Activated T-helper 1 cell treated with Interleukin-2 at 50 U/mL for 16 hours (primary cell): ENCODE measurements around the gene THRB.

Source experiments
- DNase-seq: peaks from one replicate; pipeline ENCODE4 v3.0.0-alpha.2; 2020; ENCODE audit warnings: low read depth

THRB gene

GRCh38 chr3:24263069-24263668, 231.5 kb downstream of the THRB start:
- no peak for DNase-seq

GRCh38 chr3:24261521-24261920, 233.1 kb downstream of the THRB start:
- no peak for DNase-seq

- DNase-seq, result no peak
Observed at GRCh38 chr3:24259901-24260512, 234.6 kb downstream of the THRB start.

- DNase-seq, result no peak
Observed at GRCh38 chr3:24258727-24259600, 235.7 kb downstream of the THRB start.

- no peak for DNase-seq
Observed at GRCh38 chr3:24258260-24258659, 236.4 kb downstream of the THRB start.

- no peak for DNase-seq
Observed at GRCh38 chr3:24255414-24255813, 239.2 kb downstream of the THRB start.

- DNase-seq, result no peak
Observed at GRCh38 chr3:24254649-24255048, 240.0 kb downstream of the THRB start.

- no peak for DNase-seq
Observed at GRCh38 chr3:24253336-24253735, 241.3 kb downstream of the THRB start.

GRCh38 chr3:24249523-24249922, 245.1 kb downstream of the THRB start:
- DNase-seq, result no peak

- no peak for DNase-seq
Observed at GRCh38 chr3:24245056-24245455, 249.6 kb downstream of the THRB start.

- DNase-seq, result no peak
Observed at GRCh38 chr3:24244491-24244890, 250.2 kb downstream of the THRB start.

GRCh38 chr3:24242012-24242698, 252.5 kb downstream of the THRB start:
- DNase-seq, result no peak

GRCh38 chr3:24240306-24240705, 254.3 kb downstream of the THRB start:
- DNase-seq, result no peak

GRCh38 chr3:24237971-24238706, 256.5 kb downstream of the THRB start:
- no peak for DNase-seq

GRCh38 chr3:24235121-24235520, 259.5 kb downstream of the THRB start:
- no peak for DNase-seq

- DNase-seq, result no peak
Observed at GRCh38 chr3:24232784-24233183, 261.9 kb downstream of the THRB start.

- DNase-seq, result no peak
Observed at GRCh38 chr3:24229468-24230221, 265.0 kb downstream of the THRB start.

- no peak for DNase-seq
Observed at GRCh38 chr3:24227635-24228034, 267.0 kb downstream of the THRB start.

GRCh38 chr3:24226397-24226796, 268.3 kb downstream of the THRB start:
- DNase-seq, result no peak

- no peak for DNase-seq
Observed at GRCh38 chr3:24225385-24225950, 269.2 kb downstream of the THRB start.
